GM12878 (cell line): Measurements from ENCODE around the gene PCDHGA3. TPM values are rescaled to one million over a fixed set of nuclear protein-coding genes. Genes with fewer than 3 reads are reported as not detected.

ENCODE experiments used
- ATAC-seq: fragments of 200-7000 bp; cut with Tn5 transposase; 3 replicates; pipeline ENCODE4 v1.9.1; 2020; ENCODE audit warnings: mild to moderate bottlenecking, moderate library complexity
- BruUV-seq: library from RNA; stranded (reverse); fragments of 400-500 nt; replicated peaks from 2 replicates; lab custom pipeline; 2021; lab: Mats Ljungman, UMichigan
- CTCF ChIA-PET: fragments of 300-600 bp; sonication (Branson Sonifier 250); formaldehyde crosslinking; extraction: SDS; loops from one replicate; lab custom pipeline; 2021; ENCODE audit warnings: inconsistent platforms; lab: Yijun Ruan, JAX
- POLR2A ChIA-PET: fragments of 350-600 bp; formaldehyde crosslinking; extraction: SDS; loops from one replicate; lab custom pipeline; 2021; ENCODE audit warnings: inconsistent platforms; lab: Charles Lee
- RAD21 ChIA-PET: fragments of 300-600 bp; sonication (Branson Sonifier 250); formaldehyde crosslinking; loops from one replicate; lab custom pipeline; 2023; ENCODE audit warnings: antibody characterized with exemption; ENCODE audit not compliant: unreplicated experiment; lab: Charles Lee
- SMC1A ChIA-PET: fragments of 300-600 bp; sonication (Branson Sonifier 250); formaldehyde crosslinking; loops from one replicate; lab custom pipeline; 2023; ENCODE audit not compliant: unreplicated experiment, uncharacterized antibody; lab: Charles Lee
- DNase-seq: peaks from one replicate; pipeline ENCODE4 v3.0.0-alpha.2; 2011; ENCODE audit warnings: low read depth, low spot score
- FAIRE-seq: peaks from 3 replicates; lab custom pipeline; 2011; peaks lifted over from hg19 to GRCh38; lab: Jason Lieb, UNC
- H2AFZ ChIP-seq: 2 replicates; pipeline ENCODE4 v1.6.0; 2011; ENCODE audit warnings: low read depth, low read length, control low read depth; ENCODE audit not compliant: control insufficient read depth
- H3K27ac ChIP-seq: 2 replicates; pipeline ENCODE4 v1.5.1; 2011; ENCODE audit warnings: control low read depth; ENCODE audit not compliant: control insufficient read depth, insufficient read depth
- H3K27me3 ChIP-seq, 2 experiments: replicated peaks in 1 of 2; 2 replicates each; pipeline versions ENCODE4 v1.6.0 to v1.6.1; 2011; ENCODE audit warnings: low read length in 1 of 2; ENCODE audit not compliant: control insufficient read depth in 2 of 2, insufficient read depth in 2 of 2
- H3K36me3 ChIP-seq, 2 experiments: 2 replicates each; pipeline ENCODE4 v1.5.1; 2011; ENCODE audit warnings: low read length in 1 of 2; ENCODE audit not compliant: control insufficient read depth in 2 of 2, insufficient read depth in 2 of 2
- H3K4me1 ChIP-seq: 2 replicates; pipeline ENCODE4 v1.6.1; 2011; ENCODE audit warnings: mild to moderate bottlenecking, low read length, moderate library complexity, mixed read lengths; ENCODE audit not compliant: control insufficient read depth, insufficient read depth
- H3K4me2 ChIP-seq: 2 replicates; pipeline ENCODE4 v1.6.0; 2011; ENCODE audit warnings: control low read depth; ENCODE audit not compliant: control insufficient read depth, insufficient read depth
- H3K4me3 ChIP-seq: fragments of 200-600 bp; sonication (generic); 2 replicates; pipeline ENCODE4 v1.5.1; 2016
- H3K79me2 ChIP-seq: 2 replicates; pipeline ENCODE4 v1.6.0; 2011; ENCODE audit warnings: low read length; ENCODE audit not compliant: control insufficient read depth, insufficient read depth
- H3K9ac ChIP-seq: 2 replicates; pipeline ENCODE4 v1.8.0; 2011; ENCODE audit warnings: low read length, control low read depth, mixed read lengths; ENCODE audit not compliant: control insufficient read depth, insufficient read depth
- H3K9me3 ChIP-seq: replicated peaks from 3 replicates; pipeline ENCODE4 v1.5.1; 2011; ENCODE audit warnings: mild to moderate bottlenecking, low read length; ENCODE audit not compliant: control insufficient read depth, insufficient read depth
- H4K20me1 ChIP-seq: 2 replicates; pipeline ENCODE4 v1.6.0; 2011; ENCODE audit not compliant: control insufficient read depth, insufficient read depth
- GABPA ChIP-seq: IDR thresholded peaks from 2 replicates; pipeline ENCODE4 v1.6.1; 2014; ENCODE audit warnings: antibody characterized with exemption, low read depth, mild to moderate bottlenecking, inconsistent platforms
- RAD21 ChIP-seq: IDR thresholded peaks from 2 replicates; pipeline ENCODE4 v1.6.1; 2011; ENCODE audit warnings: mild to moderate bottlenecking, low read depth, low read length, moderate library complexity; ENCODE audit not compliant: insufficient read depth
- WGBS: methylation state at CpG from one replicate; pipeline ENCODE4 v1.1.6; 2016; ENCODE audit warnings: low lambda C conversion rate; ENCODE audit not compliant: insufficient replicate concordance, insufficient coverage; ENCODE audit errors: missing lambda C conversion rate; 5-methylcytosine and 5-hydroxymethylcytosine counted together
- in situ Hi-C: fragments of 300-500 bp; cut with MboI; formaldehyde crosslinking; loops from 9 replicates; pipeline ENCODE4 v1.14.3; 2018; ENCODE audit warnings: mixed read lengths
- intact Hi-C: fragments of 100-400 bp; cut with micrococcal nuclease; formaldehyde crosslinking; loops from one replicate; pipeline ENCODE4 v1.14.2; 2022; ENCODE audit not compliant: unreplicated experiment
- polyA plus RNA-seq, 11 experiments: library from polyadenylated mRNA; depleted of rRNA in 4 of 11; unstranded in 6 of 11; stranded (reverse) in 5 of 11; fragments of >200 nt; fragmentation: Nextera tagmentation in 4 of 11; fragmentation: Illumina TruSeq in 1 of 11; extraction: Ambion mirVana in 4 of 11; extraction: Trizol in 1 of 11; gene quantifications; 1 replicate in 1 of 11; 2 replicates in 10 of 11; pipeline versions ENCODE4 v1.2.1 to v1.2.3, GENCODE V29; 2011 to 2016; ENCODE audit warnings: inconsistent platforms in 2 of 11, missing spikeins in 2 of 11, low read depth in 1 of 11
- total RNA-seq, 4 experiments: library from RNA; depleted of rRNA in 3 of 4; stranded (reverse); fragments of >200 nt in 3 of 4; fragmentation: Illumina TruSeq in 1 of 4; extraction: Trizol in 1 of 4; gene quantifications; 2 replicates each; pipeline versions ENCODE4 v1.2.1 to v1.2.3, GENCODE V29; 2013 to 2021
- TF ChIP-seq, protein P1 (sequence below), 3 experiments: IDR thresholded peaks in 2 of 3; conservative IDR thresholded peaks in 1 of 3; 2 replicates each; pipeline ENCODE4 v1.5.1; 2011; ENCODE audit warnings: low read depth in 3 of 3, low read length in 3 of 3, mild to moderate bottlenecking in 3 of 3, control low read depth in 2 of 3, moderate library complexity in 2 of 3, inconsistent platforms in 1 of 3, mixed read lengths in 1 of 3; ENCODE audit not compliant: control insufficient read depth in 2 of 3, insufficient read depth in 1 of 3; ENCODE audit errors: extremely low read depth in 1 of 3
- TF ChIP-seq, protein P2 (sequence below): fragments of 450-650 bp; IDR thresholded peaks from 2 replicates; pipeline ENCODE4 v1.6.1; 2017; ENCODE audit warnings: mild to moderate bottlenecking, moderate library complexity

Gene PCDHGA3
- total and polyA plus RNA-seq, 10 of the 15 experiments (the other 5 are each of a cell fraction or from before 2014, with no cell fraction given), result 0.06 to 0.17 (median 0.11) TPM; not detected in 6

DNA sequence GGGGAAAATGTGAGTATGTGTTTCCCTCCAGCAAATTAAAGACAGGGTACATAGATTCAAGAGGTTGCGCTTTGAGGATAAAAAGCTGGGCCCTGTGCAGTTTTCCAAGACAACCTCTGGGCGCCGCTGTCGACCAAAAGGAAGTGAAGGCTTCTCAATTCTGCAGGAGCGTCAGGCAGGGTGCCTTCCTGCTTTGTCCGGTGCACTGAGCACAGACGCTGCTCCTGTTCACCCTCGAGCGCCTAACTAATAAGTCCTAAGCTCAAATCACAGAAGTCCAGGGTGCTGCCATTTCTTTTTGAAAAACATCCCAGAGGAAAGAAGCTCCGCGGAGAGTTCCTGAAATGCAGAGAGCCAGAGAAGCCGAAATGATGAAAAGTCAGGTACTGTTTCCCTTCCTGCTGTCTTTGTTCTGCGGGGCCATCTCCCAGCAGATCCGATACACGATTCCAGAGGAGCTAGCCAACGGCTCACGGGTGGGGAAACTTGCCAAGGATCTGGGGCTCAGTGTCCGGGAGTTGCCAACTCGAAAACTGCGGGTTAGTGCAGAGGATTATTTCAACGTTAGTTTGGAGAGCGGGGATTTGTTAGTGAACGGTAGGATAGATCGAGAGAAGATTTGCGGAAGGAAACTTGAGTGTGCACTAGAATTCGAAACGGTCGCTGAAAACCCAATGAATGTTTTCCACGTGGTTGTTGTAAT, 6.4 kb downstream of the PCDHGA3 start, which contains the start of gene PCDHGB1:
Gene PCDHGB1, plus strand, starts transcription at position 183 of the 703 bp plus-strand sequence. Its CDS starts 162 bp downstream, at position 345.
- in situ Hi-C loops, result no loop called here
- BruUV-seq, result no TSS peak
- no peak within 1 kb of the TSS for H3K27ac ChIP-seq
- ChIA-PET SMC1A (no interaction called here), POLR2A (no interaction called here), CTCF (interaction anchor here (1.1 to 1.6 kb wide), 3 partner anchors 39 to 214 kb away, joined by 3 to 6 read pairs (median 5); partner anchors contain the start of gene PCDHGA10), RAD21 (no interaction called here)
- 42% methylated on average over 29 of the region's 29 CpGs for WGBS
- no peak within 1 kb of the TSS for H3K4me3 ChIP-seq
- H3K4me1 ChIP-seq, result no peaks in the 10 kb centered on the region
- FAIRE-seq (no peak), DNase-seq (no peak), ATAC-seq (peak; percentile 48; the same call in 2 of the 3 replicates)
- peaks cover 2% of the 10 kb centered on the region; the same call in 2 of the 3 replicates for H3K9me3 ChIP-seq
- no peak within 1 kb of the TSS; the same call in 1 of the 2 replicates for H2AFZ ChIP-seq
- 0 out of 2 replicates have a peak, but pooled peaks have one; percentile 7 for TF ChIP-seq GABPA
- TF ChIP-seq, protein P1, sequence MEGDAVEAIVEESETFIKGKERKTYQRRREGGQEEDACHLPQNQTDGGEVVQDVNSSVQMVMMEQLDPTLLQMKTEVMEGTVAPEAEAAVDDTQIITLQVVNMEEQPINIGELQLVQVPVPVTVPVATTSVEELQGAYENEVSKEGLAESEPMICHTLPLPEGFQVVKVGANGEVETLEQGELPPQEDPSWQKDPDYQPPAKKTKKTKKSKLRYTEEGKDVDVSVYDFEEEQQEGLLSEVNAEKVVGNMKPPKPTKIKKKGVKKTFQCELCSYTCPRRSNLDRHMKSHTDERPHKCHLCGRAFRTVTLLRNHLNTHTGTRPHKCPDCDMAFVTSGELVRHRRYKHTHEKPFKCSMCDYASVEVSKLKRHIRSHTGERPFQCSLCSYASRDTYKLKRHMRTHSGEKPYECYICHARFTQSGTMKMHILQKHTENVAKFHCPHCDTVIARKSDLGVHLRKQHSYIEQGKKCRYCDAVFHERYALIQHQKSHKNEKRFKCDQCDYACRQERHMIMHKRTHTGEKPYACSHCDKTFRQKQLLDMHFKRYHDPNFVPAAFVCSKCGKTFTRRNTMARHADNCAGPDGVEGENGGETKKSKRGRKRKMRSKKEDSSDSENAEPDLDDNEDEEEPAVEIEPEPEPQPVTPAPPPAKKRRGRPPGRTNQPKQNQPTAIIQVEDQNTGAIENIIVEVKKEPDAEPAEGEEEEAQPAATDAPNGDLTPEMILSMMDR (IDR thresholded peaks at IDR 0.05 in 2 of 3, conservative IDR thresholded peaks at IDR 0.05 in 1 of 3; ENCODE audit: control insufficient read depth in 2 of 3, extremely low read depth in 1 of 3, insufficient read depth in 1 of 3, low read depth in 3 of 3, low read length in 3 of 3), result peak; percentile 21 to 49 (median 30); a peak in 3 of 6 replicates
- TF ChIP-seq RAD21, result peak; percentile 36; the same call in 1 of the 2 replicates
- TF ChIP-seq, protein P2, sequence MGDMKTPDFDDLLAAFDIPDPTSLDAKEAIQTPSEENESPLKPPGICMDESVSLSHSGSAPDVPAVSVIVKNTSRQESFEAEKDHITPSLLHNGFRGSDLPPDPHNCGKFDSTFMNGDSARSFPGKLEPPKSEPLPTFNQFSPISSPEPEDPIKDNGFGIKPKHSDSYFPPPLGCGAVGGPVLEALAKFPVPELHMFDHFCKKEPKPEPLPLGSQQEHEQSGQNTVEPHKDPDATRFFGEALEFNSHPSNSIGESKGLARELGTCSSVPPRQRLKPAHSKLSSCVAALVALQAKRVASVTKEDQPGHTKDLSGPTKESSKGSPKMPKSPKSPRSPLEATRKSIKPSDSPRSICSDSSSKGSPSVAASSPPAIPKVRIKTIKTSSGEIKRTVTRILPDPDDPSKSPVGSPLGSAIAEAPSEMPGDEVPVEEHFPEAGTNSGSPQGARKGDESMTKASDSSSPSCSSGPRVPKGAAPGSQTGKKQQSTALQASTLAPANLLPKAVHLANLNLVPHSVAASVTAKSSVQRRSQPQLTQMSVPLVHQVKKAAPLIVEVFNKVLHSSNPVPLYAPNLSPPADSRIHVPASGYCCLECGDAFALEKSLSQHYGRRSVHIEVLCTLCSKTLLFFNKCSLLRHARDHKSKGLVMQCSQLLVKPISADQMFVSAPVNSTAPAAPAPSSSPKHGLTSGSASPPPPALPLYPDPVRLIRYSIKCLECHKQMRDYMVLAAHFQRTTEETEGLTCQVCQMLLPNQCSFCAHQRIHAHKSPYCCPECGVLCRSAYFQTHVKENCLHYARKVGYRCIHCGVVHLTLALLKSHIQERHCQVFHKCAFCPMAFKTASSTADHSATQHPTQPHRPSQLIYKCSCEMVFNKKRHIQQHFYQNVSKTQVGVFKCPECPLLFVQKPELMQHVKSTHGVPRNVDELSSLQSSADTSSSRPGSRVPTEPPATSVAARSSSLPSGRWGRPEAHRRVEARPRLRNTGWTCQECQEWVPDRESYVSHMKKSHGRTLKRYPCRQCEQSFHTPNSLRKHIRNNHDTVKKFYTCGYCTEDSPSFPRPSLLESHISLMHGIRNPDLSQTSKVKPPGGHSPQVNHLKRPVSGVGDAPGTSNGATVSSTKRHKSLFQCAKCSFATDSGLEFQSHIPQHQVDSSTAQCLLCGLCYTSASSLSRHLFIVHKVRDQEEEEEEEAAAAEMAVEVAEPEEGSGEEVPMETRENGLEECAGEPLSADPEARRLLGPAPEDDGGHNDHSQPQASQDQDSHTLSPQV, result no peak
- no peaks in the 10 kb centered on the region for H3K79me2 ChIP-seq
- H4K20me1 ChIP-seq, result no peaks in the 10 kb centered on the region
- intact Hi-C loops, result no loop called here
- H3K36me3 ChIP-seq, result no peaks in the 10 kb centered on the region
- no peak within 1 kb of the TSS for H3K9ac ChIP-seq
- H3K4me2 ChIP-seq, result no peak within 1 kb of the TSS
- H3K27me3 ChIP-seq, result no peaks in the 10 kb centered on the region
